ENCODE results near the gene STRN4. TPM values are rescaled to one million over a fixed set of nuclear protein-coding genes. Genes with fewer than 3 reads are reported as not detected.
"Not testable (repeated sequence)": the region's sequence is repeated elsewhere in the genome, so short reads cannot be mapped to it uniquely, and the experiment has no call there.

STRN4 gene, protein sequence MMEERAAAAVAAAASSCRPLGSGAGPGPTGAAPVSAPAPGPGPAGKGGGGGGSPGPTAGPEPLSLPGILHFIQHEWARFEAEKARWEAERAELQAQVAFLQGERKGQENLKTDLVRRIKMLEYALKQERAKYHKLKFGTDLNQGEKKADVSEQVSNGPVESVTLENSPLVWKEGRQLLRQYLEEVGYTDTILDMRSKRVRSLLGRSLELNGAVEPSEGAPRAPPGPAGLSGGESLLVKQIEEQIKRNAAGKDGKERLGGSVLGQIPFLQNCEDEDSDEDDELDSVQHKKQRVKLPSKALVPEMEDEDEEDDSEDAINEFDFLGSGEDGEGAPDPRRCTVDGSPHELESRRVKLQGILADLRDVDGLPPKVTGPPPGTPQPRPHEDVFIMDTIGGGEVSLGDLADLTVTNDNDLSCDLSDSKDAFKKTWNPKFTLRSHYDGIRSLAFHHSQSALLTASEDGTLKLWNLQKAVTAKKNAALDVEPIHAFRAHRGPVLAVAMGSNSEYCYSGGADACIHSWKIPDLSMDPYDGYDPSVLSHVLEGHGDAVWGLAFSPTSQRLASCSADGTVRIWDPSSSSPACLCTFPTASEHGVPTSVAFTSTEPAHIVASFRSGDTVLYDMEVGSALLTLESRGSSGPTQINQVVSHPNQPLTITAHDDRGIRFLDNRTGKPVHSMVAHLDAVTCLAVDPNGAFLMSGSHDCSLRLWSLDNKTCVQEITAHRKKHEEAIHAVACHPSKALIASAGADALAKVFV
- total RNA-seq, result 51.4 TPM
- long read RNA-seq, transcript STRN4-202 (18 exons, 3,628 nt), result major isoform, 37 of 82 reads
- long read RNA-seq, transcript STRN4-201 (18 exons, 3,210 nt), result minor isoform, 21 of 82 reads
- long read RNA-seq, partial matches to known transcripts, result 13 of 82 reads
- long read RNA-seq, other reads (novel, unspliced or antisense), result 11 of 82 reads

DNA sequence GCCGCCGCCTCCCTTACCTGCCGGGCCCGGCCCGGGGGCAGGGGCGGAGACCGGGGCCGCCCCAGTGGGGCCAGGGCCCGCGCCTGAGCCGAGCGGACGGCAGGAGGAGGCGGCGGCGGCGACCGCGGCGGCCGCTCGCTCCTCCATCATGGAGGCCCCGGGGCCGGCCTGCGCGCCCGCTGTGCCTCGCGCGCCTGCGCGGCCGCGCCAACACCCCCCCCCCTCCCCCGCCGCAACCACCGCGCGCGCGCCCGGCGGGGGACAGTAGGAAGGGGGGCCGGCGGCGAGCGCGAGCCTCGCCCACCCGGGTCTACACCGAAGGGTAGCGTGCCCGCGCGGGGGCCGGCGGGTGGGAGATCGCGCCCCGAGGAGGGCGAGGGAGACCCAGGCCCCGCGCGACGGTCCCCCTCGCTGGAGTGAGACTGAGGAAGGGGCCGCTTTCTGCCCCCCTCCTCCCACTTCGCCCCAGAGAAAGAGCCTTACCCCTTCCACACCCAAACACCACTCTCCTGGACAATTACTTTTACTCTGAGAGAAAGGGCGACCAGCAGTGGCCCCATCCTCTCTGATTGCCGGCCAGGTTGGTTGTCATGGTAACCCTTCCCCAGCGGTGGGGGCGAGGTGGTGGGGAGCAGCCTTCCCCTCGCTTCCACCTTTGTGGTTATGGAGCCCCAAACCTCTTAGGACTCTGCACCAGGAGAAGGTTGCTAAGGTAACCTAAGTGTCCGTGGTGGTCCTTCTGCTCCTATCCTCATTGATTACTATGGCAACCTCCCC, at the start of gene STRN4:
Gene STRN4 (minus strand): TSS at position 170 of the 777 bp plus-strand sequence. CDS start 20 bp downstream, at position 150.
- intact Hi-C loops (cut with DNase I), result loop anchor here (5.0 kb wide), 1 partner anchor 44 kb away; no protein-coding TSS in a partner anchor
- ATAC-seq (peak; percentile 70), DNase-seq (ENCODE audit: missing footprints) (peak; percentile 85)

DNA sequence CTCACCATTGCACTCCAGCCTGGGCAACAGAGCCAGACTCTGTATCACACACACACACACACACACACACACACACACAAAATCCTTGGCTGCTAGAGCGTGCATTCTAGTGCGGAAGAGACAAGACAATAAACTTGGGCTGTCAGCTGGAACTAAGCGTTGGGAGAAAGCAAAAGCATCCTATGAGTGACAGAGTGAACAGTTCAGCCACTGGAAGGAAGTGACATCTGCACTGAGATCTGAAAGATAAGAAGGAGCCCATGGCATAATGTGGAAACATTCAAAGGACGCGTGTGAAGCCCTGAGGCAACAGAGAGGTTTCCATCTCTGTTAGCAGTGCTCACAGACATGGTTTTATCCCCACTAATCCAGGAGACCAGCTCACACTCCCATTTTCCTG, 45.7 kb upstream of the STRN4 start:
- intact Hi-C loops (cut with DNase I), result no loop called here
- ATAC-seq, result no peak
- no peak for DNase-seq (ENCODE audit: missing footprints)

- intact Hi-C loops (cut with DNase I), result no loop called here
- ATAC-seq (no peak), DNase-seq (ENCODE audit: missing footprints) (no peak)
Measured at GRCh38 chr19:46789371-46789770, 43.1 kb upstream of the STRN4 start.

GRCh38 chr19:46788968-46789338, 42.7 kb upstream of the STRN4 start:
- intact Hi-C loops (cut with DNase I), result no loop called here
- ATAC-seq, result no peak
- peak; percentile 52 for DNase-seq (ENCODE audit: missing footprints)

- ATAC-seq, result peak; percentile 89
- intact Hi-C loops (cut with DNase I), result no loop called here
- DNase-seq (ENCODE audit: missing footprints), result peak; percentile 97
Measured at GRCh38 chr19:46788262-46788967, 42.2 kb upstream of the STRN4 start, which contains the start of gene SLC1A5. Gene SLC1A5 (minus strand): TSS chr19:46788594. CDS start chr19:46787965, 629 bp downstream.

GRCh38 chr19:46787331-46788261, 41.3 kb upstream of the STRN4 start:
- peak; percentile 49 for ATAC-seq
- intact Hi-C loops (cut with DNase I), result no loop called here
- DNase-seq (ENCODE audit: missing footprints), result peak; percentile 83

DNA sequence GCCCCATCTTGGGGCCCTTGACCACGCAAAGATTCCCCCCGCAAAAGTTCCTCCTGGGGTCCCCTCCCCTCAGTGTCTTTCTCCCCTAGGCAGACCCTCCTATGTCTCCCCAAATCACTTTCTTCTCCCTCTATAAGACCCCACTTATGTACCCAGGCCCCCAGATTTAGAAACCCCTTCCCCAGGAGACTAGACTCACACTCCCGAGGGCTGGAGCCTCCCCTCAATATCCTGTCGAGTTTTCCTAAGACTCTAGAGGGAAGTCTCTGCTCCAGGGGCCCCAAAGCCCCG, 40.7 kb upstream of the STRN4 start:
- intact Hi-C loops (cut with DNase I), result no loop called here
- DNase-seq (ENCODE audit: missing footprints) (no peak), ATAC-seq (no peak)

DNA sequence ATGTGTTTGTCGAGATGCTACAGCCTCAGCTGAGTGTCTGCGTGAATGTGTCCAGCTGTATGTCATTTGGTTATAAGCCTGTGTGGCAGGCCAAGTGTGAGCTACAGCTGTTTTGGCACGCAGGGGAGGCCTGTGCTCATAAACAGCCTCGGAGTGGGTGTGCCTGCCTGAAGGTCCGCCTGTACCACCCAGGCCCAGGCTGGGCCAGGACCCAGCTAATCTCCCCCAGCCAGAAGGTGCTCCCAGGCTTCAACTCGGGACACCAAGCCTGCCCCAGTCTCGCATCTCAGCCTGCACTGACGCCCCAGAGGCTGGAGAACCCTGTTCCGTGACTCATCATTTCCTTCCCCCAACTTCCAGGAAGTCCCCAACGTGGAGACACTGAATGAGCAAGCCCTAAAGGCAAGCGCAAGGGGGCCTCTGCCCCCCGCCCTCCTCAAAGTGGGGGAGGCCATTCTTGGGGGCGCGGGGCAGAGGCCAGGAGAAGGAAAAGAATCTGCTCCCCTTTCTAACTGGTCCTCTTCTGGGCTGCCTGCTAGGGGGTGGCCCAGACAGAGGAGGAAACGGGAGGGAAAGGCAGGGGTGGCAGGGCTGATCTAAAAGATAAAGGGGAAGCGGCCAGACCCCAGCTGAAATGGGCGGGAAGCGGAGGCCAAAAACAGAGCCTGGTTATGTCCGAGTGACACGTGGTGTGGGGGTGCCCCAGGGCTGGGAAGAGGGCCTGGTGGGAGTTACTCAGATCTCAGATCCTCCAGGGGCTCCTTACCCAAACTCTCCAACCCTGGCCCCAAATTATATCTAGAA, 40.2 kb upstream of the STRN4 start:
- ATAC-seq (peak; percentile 56), DNase-seq (ENCODE audit: missing footprints) (peak; percentile 87)
- intact Hi-C loops (cut with DNase I), result no loop called here

- DNase-seq (ENCODE audit: missing footprints) (no peak), ATAC-seq (no peak)
- intact Hi-C loops (cut with DNase I), result no loop called here
Measured at GRCh38 chr19:46785980-46786235, 39.7 kb upstream of the STRN4 start.

DNA sequence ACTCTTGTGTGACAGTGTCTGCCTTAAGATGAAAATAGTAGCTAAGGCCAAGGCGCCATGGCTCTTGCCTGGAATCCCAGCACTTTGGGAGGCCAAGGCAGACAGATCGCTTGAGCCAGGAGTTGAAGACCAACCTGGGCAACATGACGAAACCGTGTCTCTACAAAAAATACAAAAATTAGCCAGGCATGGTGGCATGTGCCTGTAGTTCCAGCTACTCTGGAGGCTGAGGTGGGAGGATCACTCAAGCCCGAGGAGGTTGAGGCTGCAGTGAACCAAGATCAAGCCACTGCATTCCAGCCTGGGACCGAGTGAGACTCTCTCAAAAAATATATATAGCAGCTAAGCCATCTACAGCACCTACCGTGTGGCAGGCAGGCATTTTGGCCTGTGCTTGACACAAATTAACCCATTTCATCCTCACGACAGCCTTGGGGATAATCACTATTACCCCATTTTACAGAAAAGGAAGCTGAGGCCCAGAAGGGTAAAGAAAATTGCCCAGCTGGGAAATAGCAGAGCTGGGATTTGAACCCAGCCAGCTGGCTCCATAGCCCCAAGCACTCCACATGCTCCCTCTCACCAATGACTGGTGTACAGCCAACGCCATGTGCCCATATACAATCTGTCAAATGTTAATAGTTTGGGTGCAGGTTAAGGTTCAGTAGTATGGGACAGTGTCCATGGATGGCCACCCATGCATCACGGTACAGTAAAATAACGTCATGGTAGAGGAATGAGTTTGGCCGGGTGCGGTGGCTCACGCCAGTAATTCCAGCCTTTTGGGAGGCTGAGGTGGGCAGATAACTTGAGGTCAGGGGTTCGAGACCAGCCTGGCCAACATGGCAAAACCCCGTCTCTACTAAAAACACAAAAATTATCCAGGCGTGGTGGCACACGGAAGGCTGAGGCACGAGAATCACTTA, 39.1 kb upstream of the STRN4 start:
- DNase-seq (ENCODE audit: missing footprints) (no peak), ATAC-seq (no peak)
- intact Hi-C loops (cut with DNase I), result no loop called here

DNA sequence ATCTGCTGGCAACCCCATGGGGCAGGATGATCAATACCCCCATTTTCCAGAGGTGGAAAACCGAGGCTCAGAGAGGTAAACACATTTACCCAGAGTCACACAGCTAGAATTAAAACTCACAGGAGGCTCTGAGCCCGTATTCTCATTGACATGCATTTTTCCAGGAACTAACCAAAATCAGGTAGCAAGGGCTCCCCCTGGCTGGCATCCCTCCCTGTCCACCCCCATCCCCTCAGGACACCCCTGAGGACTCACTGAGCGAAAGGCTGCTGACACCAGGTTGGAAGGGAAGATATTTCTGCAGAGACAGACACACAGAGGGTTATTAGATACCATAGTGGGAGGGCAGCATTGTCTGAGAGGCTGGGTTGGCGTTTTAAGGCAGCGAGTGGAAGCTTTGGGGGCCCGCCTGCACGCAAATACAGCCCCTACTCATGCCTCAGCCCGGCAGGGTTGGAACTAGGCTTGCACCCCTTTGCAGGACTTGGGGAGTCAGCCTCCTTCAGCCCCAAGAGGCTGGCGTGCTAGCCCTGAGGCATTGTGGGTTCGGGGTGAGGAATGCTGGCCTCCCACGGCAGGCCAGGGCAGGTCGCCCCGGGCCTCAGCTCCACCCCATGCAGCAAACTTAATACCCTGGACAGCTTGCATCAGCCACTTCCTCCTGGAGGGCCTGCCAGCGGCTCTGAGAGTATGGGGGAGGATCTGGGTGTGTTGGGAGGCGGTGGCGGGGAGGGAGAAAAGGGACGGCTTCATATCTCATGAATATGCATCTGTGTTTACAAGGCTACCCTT, 38.2 kb upstream of the STRN4 start:
- intact Hi-C loops (cut with DNase I), result no loop called here
- ATAC-seq (peak; percentile 36), DNase-seq (ENCODE audit: missing footprints) (peak; percentile 88)

- DNase-seq (ENCODE audit: missing footprints) (no peak), ATAC-seq (no peak)
- intact Hi-C loops (cut with DNase I), result no loop called here
Measured at GRCh38 chr19:46783670-46784069, 37.4 kb upstream of the STRN4 start.

- ATAC-seq (no peak), DNase-seq (ENCODE audit: missing footprints) (no peak)
- intact Hi-C loops (cut with DNase I), result no loop called here
Measured at GRCh38 chr19:46782355-46783019, 36.2 kb upstream of the STRN4 start.

- DNase-seq (ENCODE audit: missing footprints); ATAC-seq; intact Hi-C loops (cut with DNase I): not testable (repeated sequence)
Measured at GRCh38 chr19:46777956-46778645, 31.9 kb upstream of the STRN4 start.

Data from Right ventricle myocardium inferior (tissue), 1 donor.